ENCODE data around the gene LHFPL3. TPM values are rescaled to one million over a fixed set of nuclear protein-coding genes. Genes with fewer than 3 reads are reported as not detected.

LHFPL3 gene
- total RNA-seq, 1 donor from 2014 or later = not detected

DNA sequence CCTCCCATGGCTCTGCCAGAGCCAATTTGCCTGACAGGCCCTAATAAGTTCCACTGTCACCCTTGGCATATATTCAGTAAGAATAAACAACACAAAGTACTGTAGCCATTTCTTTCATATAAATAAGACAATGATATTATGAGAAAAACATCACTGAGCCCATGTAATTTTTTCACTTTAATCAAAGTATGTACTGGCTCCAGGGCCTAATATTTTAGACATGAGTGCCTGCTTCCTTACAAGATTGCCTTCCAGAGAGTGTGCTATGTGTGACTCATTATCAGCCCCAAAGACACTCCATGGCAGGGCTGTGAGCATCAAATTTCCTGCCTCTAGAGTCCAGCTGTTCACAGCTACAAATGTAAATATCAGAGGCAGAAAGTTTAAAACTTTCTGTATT, 297.6 kb downstream of the LHFPL3 start:
- intact Hi-C loops (cut with micrococcal nuclease) = no loop called here
- Mint-ChIP-seq H3K4me3 (no peak overlapping the region), H3K36me3 (ENCODE audit: low read depth) (no peaks in the 10 kb centered on the region), H3K4me1 (no peaks in the 10 kb centered on the region), H3K27me3 (peaks cover 3% of the 10 kb centered on the region), H3K9me3 (no peaks in the 10 kb centered on the region), H3K27ac (no peak overlapping the region)
- POLR2A ChIA-PET = no interaction called here
- TF ChIP-seq, protein P1, sequence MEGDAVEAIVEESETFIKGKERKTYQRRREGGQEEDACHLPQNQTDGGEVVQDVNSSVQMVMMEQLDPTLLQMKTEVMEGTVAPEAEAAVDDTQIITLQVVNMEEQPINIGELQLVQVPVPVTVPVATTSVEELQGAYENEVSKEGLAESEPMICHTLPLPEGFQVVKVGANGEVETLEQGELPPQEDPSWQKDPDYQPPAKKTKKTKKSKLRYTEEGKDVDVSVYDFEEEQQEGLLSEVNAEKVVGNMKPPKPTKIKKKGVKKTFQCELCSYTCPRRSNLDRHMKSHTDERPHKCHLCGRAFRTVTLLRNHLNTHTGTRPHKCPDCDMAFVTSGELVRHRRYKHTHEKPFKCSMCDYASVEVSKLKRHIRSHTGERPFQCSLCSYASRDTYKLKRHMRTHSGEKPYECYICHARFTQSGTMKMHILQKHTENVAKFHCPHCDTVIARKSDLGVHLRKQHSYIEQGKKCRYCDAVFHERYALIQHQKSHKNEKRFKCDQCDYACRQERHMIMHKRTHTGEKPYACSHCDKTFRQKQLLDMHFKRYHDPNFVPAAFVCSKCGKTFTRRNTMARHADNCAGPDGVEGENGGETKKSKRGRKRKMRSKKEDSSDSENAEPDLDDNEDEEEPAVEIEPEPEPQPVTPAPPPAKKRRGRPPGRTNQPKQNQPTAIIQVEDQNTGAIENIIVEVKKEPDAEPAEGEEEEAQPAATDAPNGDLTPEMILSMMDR (IDR thresholded peaks at IDR 0.05) = no peak
- ATAC-seq (ENCODE audit: low read depth) = no peak
- CTCF ChIA-PET = no interaction called here
- DNase-seq = no peak

- DNase-seq = no peak
- ChIA-PET POLR2A (no interaction called here), CTCF (no interaction called here)
- Mint-ChIP-seq H3K4me3 (no peak overlapping the region), H3K27me3 (peaks cover 3% of the 10 kb centered on the region), H3K4me1 (no peaks in the 10 kb centered on the region), H3K36me3 (ENCODE audit: low read depth) (no peaks in the 10 kb centered on the region), H3K27ac (no peak overlapping the region), H3K9me3 (no peaks in the 10 kb centered on the region)
- intact Hi-C loops (cut with micrococcal nuclease) = no loop called here
- no peak for ATAC-seq (ENCODE audit: low read depth)
- TF ChIP-seq, protein P1 (IDR thresholded peaks at IDR 0.05) = no peak
These were observed 299.1 kb downstream of the LHFPL3 start for GRCh38 chr7:104627516-104627915.

- Mint-ChIP-seq H3K9me3 (no peaks in the 10 kb centered on the region), H3K4me3 (no peak overlapping the region), H3K4me1 (no peaks in the 10 kb centered on the region), H3K27ac (no peak overlapping the region), H3K36me3 (ENCODE audit: low read depth) (no peaks in the 10 kb centered on the region), H3K27me3 (peaks cover 3% of the 10 kb centered on the region)
- ChIA-PET POLR2A (no interaction called here), CTCF (no interaction called here)
- TF ChIP-seq, protein P1 (IDR thresholded peaks at IDR 0.05) = no peak
- ATAC-seq (ENCODE audit: low read depth) = no peak
- DNase-seq = no peak
- intact Hi-C loops (cut with micrococcal nuclease) = no loop called here
These were observed 299.6 kb downstream of the LHFPL3 start for GRCh38 chr7:104628017-104628416.

DNA sequence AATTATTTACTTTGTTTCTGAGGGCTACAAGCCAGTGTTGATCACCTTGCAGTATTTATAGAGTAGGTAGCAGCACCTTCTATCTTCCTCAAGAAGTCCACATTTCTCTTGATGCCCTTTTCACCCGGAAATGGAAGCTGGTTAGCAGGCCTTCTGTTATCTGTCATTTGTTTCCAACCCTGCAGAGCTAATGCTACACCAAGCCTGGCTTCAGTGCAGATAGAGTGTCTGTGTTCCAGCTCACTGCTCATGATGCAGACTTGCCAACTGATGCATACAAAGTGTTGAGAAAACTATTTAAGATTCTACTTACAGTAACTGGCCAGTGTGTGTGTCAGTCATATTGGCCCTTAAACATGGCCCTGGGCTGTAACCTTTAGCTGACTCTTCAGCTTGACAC, 301.0 kb downstream of the LHFPL3 start:
- Mint-ChIP-seq H3K9me3 (no peaks in the 10 kb centered on the region), H3K4me3 (no peak overlapping the region), H3K27me3 (peaks cover 3% of the 10 kb centered on the region), H3K36me3 (ENCODE audit: low read depth) (no peaks in the 10 kb centered on the region), H3K4me1 (no peaks in the 10 kb centered on the region), H3K27ac (no peak overlapping the region)
- ChIA-PET CTCF (interaction anchor here (1.0 kb wide), 1 partner anchor 9 kb away, joined by 3 read pairs; no protein-coding TSS in a partner anchor), POLR2A (no interaction called here)
- no peak for ATAC-seq (ENCODE audit: low read depth)
- intact Hi-C loops (cut with micrococcal nuclease) = no loop called here
- TF ChIP-seq, protein P1 (IDR thresholded peaks at IDR 0.05) = no peak
- DNase-seq = no peak

- Mint-ChIP-seq H3K9me3 (no peaks in the 10 kb centered on the region), H3K4me3 (no peak overlapping the region), H3K27ac (no peak overlapping the region), H3K27me3 (peaks cover 2% of the 10 kb centered on the region), H3K4me1 (no peaks in the 10 kb centered on the region), H3K36me3 (ENCODE audit: low read depth) (no peaks in the 10 kb centered on the region)
- ATAC-seq (ENCODE audit: low read depth) (no peak), DNase-seq (no peak)
- intact Hi-C loops (cut with micrococcal nuclease) = no loop called here
- ChIA-PET POLR2A (no interaction called here), CTCF (no interaction called here)
- TF ChIP-seq, protein P1 (IDR thresholded peaks at IDR 0.05) = no peak
These were observed 312.1 kb downstream of the LHFPL3 start for GRCh38 chr7:104640506-104640905.
